Fibroblast of lung (primary cell): ENCODE results near the gene UCP3. TPM values are rescaled to one million over a fixed set of nuclear protein-coding genes. Genes with fewer than 3 reads are reported as not detected.
A peak's percentile ranks its signal among the peaks of the same experiment; 100 is the strongest.

ENCODE experiments used
- DNase-seq, 2 donors: peaks; one replicate each; pipeline versions ENCODE4 v3.0.0 to v3.0.0-alpha.2; 2010; ENCODE audit warnings: low read depth in 2 of 2
- H2AFZ ChIP-seq: 2 replicates; pipeline ENCODE4 v1.5.1; 2012; ENCODE audit warnings: low read length, control low read depth, inconsistent platforms
- H3K27ac ChIP-seq: 2 replicates; pipeline ENCODE4 v1.5.1; 2011; ENCODE audit warnings: low read length, control low read depth; ENCODE audit not compliant: insufficient read depth
- H3K27me3 ChIP-seq: 2 replicates; pipeline ENCODE4 v1.5.1; 2011; ENCODE audit warnings: mild to moderate bottlenecking, low read length; ENCODE audit not compliant: control insufficient read depth, insufficient read depth
- H3K36me3 ChIP-seq: 2 replicates; pipeline ENCODE4 v1.5.1; 2011; ENCODE audit warnings: low read length; ENCODE audit not compliant: control insufficient read depth, insufficient read depth
- H3K4me1 ChIP-seq: 2 replicates; pipeline ENCODE4 v1.5.1; 2011; ENCODE audit warnings: low read length; ENCODE audit not compliant: control insufficient read depth, insufficient read depth; ENCODE audit errors: extremely low read depth
- H3K4me2 ChIP-seq: 2 replicates; pipeline ENCODE4 v1.5.1; 2011; ENCODE audit warnings: low read length, control low read depth; ENCODE audit not compliant: insufficient read depth; ENCODE audit errors: extremely low read depth
- H3K4me3 ChIP-seq, 4 experiments: fragments of 200-600 bp in 1 of 4; sonication (generic) in 1 of 4; replicated peaks in 1 of 4; 2 replicates each; pipeline ENCODE4 v1.5.1; 2011 to 2016; ENCODE audit warnings: low read length in 4 of 4, low read depth in 3 of 4, mild to moderate bottlenecking in 3 of 4, control low read depth in 2 of 4, inconsistent platforms in 1 of 4, mixed read lengths in 1 of 4; ENCODE audit not compliant: insufficient read depth in 1 of 4; ENCODE audit errors: control extremely low read depth in 1 of 4
- H3K79me2 ChIP-seq: 2 replicates; pipeline ENCODE4 v1.5.1; 2012; ENCODE audit warnings: mild to moderate bottlenecking, low read length, inconsistent platforms; ENCODE audit not compliant: control insufficient read depth, insufficient read depth
- H3K9ac ChIP-seq: 2 replicates; pipeline ENCODE4 v1.5.1; 2011; ENCODE audit warnings: mild to moderate bottlenecking, low read length, control low read depth; ENCODE audit not compliant: insufficient read depth
- H3K9me3 ChIP-seq: 2 replicates; pipeline ENCODE4 v1.5.1; 2012; ENCODE audit warnings: low read depth, low read length; ENCODE audit not compliant: control insufficient read depth, insufficient read depth
- H4K20me1 ChIP-seq: 2 replicates; pipeline ENCODE4 v1.5.1; 2011; ENCODE audit warnings: low read length; ENCODE audit not compliant: control insufficient read depth, insufficient read depth; ENCODE audit errors: extremely low read depth
- EZH2 ChIP-seq: IDR thresholded peaks from 2 replicates; pipeline ENCODE4 v1.5.1; 2012; ENCODE audit warnings: low read length, control low read depth, mild to moderate bottlenecking; ENCODE audit errors: missing control alignments
- polyA plus RNA-seq, 2 donors: library from polyadenylated mRNA; depleted of rRNA in 1 of 2; stranded (reverse) in 1 of 2; unstranded in 1 of 2; fragments of >200 nt; gene quantifications; 2 replicates each; pipeline ENCODE4 v1.2.1, GENCODE V29; 2011 to 2012; ENCODE audit warnings: missing spikeins in 1 of 2
- total RNA-seq: library from RNA; depleted of rRNA; stranded (reverse); fragments of >200 nt; gene quantifications from 2 replicates; pipeline ENCODE4 v1.2.1, GENCODE V29; 2014
- TF ChIP-seq, protein P1 (sequence below), 2 donors: IDR thresholded peaks in 1 of 2; conservative IDR thresholded peaks in 1 of 2; 1 replicate in 1 of 2; 2 replicates in 1 of 2; pipeline ENCODE4 v1.5.1; 2011 to 2012; ENCODE audit warnings: low read length in 2 of 2, control low read depth in 1 of 2, inconsistent platforms in 1 of 2, low read depth in 1 of 2, mild to moderate bottlenecking in 1 of 2

UCP3 gene
- total and polyA plus RNA-seq, 2 donors (not counting 1 experiment from before 2014, with no cell fraction given) = 0.18 to 0.33 TPM

DNA sequence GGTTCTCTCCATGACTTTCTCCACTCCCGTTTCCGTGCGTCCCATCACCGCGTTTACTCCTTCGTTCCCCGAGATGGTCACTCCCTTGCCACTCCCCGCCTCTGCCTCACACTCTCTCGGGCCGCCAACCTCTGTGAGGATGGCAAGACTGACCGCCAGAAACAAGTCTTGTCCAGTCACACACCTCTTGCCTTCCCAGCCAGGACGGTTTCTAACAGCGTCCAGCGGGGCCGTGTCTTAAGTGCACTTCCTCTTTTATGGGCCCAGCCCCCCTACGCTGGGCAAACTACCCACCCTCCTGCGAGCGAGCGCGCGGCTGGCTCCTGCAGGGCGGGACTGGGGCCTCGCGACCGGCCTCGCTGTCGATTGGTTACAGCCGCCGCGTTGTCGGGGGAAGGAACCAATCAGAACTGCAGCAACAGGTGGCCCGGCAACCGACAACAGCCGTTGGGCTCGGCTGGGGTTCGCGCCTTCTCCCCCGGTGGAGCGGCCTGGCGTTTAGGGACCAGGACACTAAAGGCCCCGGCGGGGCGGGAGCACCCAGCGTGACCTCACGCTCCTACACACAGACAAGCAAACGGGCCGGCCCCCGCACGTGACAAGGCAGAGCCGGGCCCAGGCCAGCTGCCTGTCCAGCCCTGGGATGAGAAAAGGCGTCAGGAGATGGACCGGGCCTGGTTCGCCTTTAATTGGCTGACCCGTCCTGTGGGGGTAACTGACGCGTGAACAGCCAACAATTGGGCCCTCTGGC is 25.7 kb downstream of the UCP3 start:
- TF ChIP-seq EZH2 = no peak
- TF ChIP-seq, protein P1, sequence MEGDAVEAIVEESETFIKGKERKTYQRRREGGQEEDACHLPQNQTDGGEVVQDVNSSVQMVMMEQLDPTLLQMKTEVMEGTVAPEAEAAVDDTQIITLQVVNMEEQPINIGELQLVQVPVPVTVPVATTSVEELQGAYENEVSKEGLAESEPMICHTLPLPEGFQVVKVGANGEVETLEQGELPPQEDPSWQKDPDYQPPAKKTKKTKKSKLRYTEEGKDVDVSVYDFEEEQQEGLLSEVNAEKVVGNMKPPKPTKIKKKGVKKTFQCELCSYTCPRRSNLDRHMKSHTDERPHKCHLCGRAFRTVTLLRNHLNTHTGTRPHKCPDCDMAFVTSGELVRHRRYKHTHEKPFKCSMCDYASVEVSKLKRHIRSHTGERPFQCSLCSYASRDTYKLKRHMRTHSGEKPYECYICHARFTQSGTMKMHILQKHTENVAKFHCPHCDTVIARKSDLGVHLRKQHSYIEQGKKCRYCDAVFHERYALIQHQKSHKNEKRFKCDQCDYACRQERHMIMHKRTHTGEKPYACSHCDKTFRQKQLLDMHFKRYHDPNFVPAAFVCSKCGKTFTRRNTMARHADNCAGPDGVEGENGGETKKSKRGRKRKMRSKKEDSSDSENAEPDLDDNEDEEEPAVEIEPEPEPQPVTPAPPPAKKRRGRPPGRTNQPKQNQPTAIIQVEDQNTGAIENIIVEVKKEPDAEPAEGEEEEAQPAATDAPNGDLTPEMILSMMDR (conservative IDR thresholded peaks at IDR 0.05 in 1 of 2, IDR thresholded peaks at IDR 0.05 in 1 of 2; ENCODE audit: low read depth in 1 of 2, low read length in 2 of 2) = no peak
- Histone ChIP-seq H3K9ac (peak overlapping the region; percentile 66), H3K4me2 (peak overlapping the region; percentile 84), H3K4me1 (peaks cover 3% of the 10 kb centered on the region), H3K79me2 (no peaks in the 10 kb centered on the region), H3K4me3 (peak overlapping the region; percentile 56 to 74 (median 67)), H3K9me3 (no peaks in the 10 kb centered on the region), H2AFZ (peak overlapping the region; percentile 98), H3K27ac (peak overlapping the region; percentile 90), H3K36me3 (no peaks in the 10 kb centered on the region), H4K20me1 (no peaks in the 10 kb centered on the region), H3K27me3 (no peaks in the 10 kb centered on the region)
- DNase-seq = peak; percentile 86 to 90

DNA sequence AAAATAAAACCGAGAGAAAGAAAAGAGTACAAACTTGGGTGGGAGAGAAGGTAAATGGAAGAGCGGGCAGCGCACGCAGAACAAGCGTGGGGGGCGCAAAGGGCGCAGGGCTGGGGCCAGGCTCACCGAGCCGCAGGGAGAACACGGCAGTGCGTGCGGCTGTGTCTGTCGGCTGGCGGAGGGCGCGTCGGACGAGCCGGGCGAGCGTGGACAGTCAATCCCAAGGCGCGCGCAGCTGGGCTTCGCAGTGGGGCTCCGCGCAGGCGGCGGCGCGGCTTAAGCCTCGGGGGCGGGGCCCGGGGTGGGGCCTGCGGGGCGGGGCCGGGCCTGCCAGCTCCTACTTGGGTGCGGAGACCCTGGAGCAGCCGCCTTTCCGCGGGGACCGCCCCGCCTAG is 26.3 kb downstream of the UCP3 start, which contains the start of gene UCP2:
Gene UCP2, minus strand, starts transcription at position 249 of the 395 bp plus-strand sequence. CDS start 4,465 bp downstream, outside the sequence.
- Histone ChIP-seq H3K9ac (peak within 1 kb of the TSS; percentile 66), H3K9me3 (no peaks in the 10 kb centered on the region), H3K36me3 (no peaks in the 10 kb centered on the region), H3K4me3 (peak within 1 kb of the TSS; percentile 56 to 74 (median 67)), H3K4me2 (peak within 1 kb of the TSS; percentile 84), H3K79me2 (no peaks in the 10 kb centered on the region), H3K4me1 (peaks cover 3% of the 10 kb centered on the region), H3K27me3 (no peaks in the 10 kb centered on the region), H4K20me1 (no peaks in the 10 kb centered on the region), H3K27ac (peak within 1 kb of the TSS; percentile 90), H2AFZ (peak within 1 kb of the TSS; percentile 98)
- peak; percentile 73 to 77 for DNase-seq
- TF ChIP-seq EZH2 = no peak
- TF ChIP-seq, protein P1 (conservative IDR thresholded peaks at IDR 0.05 in 1 of 2, IDR thresholded peaks at IDR 0.05 in 1 of 2; ENCODE audit: low read depth in 1 of 2, low read length in 2 of 2) = no peak

DNA sequence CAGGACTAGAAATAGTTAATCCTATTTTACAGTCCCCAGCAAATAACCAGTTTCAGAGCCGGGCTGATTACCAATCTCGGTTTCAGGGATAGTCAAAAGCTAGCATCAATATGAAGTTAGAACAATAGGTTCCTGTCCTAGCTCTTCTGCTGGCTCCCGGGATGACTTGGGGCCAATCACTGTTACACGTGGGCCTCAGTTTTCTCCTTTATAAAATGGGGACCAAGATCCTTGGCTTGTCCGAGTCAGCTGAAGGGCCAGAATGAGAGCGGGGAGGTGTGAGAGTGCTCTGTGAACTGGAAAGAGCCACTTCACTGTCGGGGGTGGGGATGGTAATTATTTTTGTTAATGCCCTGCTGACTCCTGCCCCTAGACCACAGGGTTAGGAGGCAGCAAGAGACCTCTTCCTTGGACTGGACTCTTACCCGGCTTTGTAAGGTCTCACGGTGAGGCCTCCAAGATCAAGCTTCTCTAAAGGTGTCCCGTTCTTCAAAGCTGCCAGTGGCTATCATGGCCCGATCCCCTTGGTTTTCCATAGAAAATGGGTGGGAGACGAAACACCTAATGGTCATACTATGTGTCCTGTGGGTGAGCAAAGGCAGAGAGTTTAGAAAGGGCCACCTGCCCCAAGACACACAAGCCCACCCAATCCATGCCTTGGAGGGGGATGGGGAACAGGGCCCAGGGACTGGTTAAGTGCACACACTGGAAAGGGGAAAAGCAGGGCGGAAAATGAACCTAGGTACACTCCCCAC is 27.7 kb downstream of the UCP3 start:
- DNase-seq = no peak
- H2AFZ ChIP-seq = no peak overlapping the region
- no peak for TF ChIP-seq EZH2
- TF ChIP-seq, protein P1 (conservative IDR thresholded peaks at IDR 0.05 in 1 of 2, IDR thresholded peaks at IDR 0.05 in 1 of 2; ENCODE audit: low read depth in 1 of 2, low read length in 2 of 2) = no peak
- no peaks in the 10 kb centered on the region for H3K9me3 ChIP-seq
- peaks cover 3% of the 10 kb centered on the region for H3K4me1 ChIP-seq
- H3K4me2 ChIP-seq = no peak overlapping the region
- peak overlapping the region in 2 of 4 experiments; percentile 61 to 74 for H3K4me3 ChIP-seq
- no peaks in the 10 kb centered on the region for H3K36me3 ChIP-seq
- H3K79me2 ChIP-seq = no peaks in the 10 kb centered on the region
- H3K27ac ChIP-seq = no peak overlapping the region
- H3K9ac ChIP-seq = no peak overlapping the region
- no peaks in the 10 kb centered on the region for H4K20me1 ChIP-seq
- H3K27me3 ChIP-seq = no peaks in the 10 kb centered on the region
